ENCODE results near the gene TWNK.

The TWNK gene

GRCh38 chr10:101038484-101038883 is 51.1 kb downstream of the TWNK start:
- H3K4me3 ChIP-seq (ENCODE audit: low read depth in 1 of 2, low read length in 1 of 2), result no peak overlapping the region
- H3K27me3 ChIP-seq, result peaks cover 61% of the 10 kb centered on the region
- peaks cover 11 to 13% of the 10 kb centered on the region in 2 experiments for H3K4me1 ChIP-seq (ENCODE audit: control insufficient read depth in 1 of 2, insufficient read depth in 1 of 2, low read depth in 1 of 2, low read length in 1 of 2)
- TF ChIP-seq CTCF (IDR thresholded peaks at IDR 0.05), result no peak
- H3K9me3 ChIP-seq, result no peaks in the 10 kb centered on the region
- no peaks in the 10 kb centered on the region for H3K36me3 ChIP-seq
- no peak overlapping the region for H3K27ac ChIP-seq

GRCh38 chr10:101040061-101040460 is 52.7 kb downstream of the TWNK start:
- peaks cover 60% of the 10 kb centered on the region for H3K27me3 ChIP-seq
- H3K27ac ChIP-seq, result no peak overlapping the region
- H3K9me3 ChIP-seq, result no peaks in the 10 kb centered on the region
- no peaks in the 10 kb centered on the region for H3K36me3 ChIP-seq
- H3K4me3 ChIP-seq (ENCODE audit: low read depth in 1 of 2, low read length in 1 of 2), result no peak overlapping the region
- no peak for TF ChIP-seq CTCF (IDR thresholded peaks at IDR 0.05)
- H3K4me1 ChIP-seq (ENCODE audit: control insufficient read depth in 1 of 2, insufficient read depth in 1 of 2, low read depth in 1 of 2, low read length in 1 of 2), result peaks cover 12 to 13% of the 10 kb centered on the region in 2 experiments

- peaks cover 60% of the 10 kb centered on the region for H3K27me3 ChIP-seq
- no peaks in the 10 kb centered on the region for H3K36me3 ChIP-seq
- no peak overlapping the region for H3K4me3 ChIP-seq (ENCODE audit: low read depth in 1 of 2, low read length in 1 of 2)
- H3K27ac ChIP-seq, result no peak overlapping the region
- no peak for TF ChIP-seq CTCF (IDR thresholded peaks at IDR 0.05)
- no peaks in the 10 kb centered on the region for H3K9me3 ChIP-seq
- H3K4me1 ChIP-seq (ENCODE audit: control insufficient read depth in 1 of 2, insufficient read depth in 1 of 2, low read depth in 1 of 2, low read length in 1 of 2), result peaks cover 12 to 13% of the 10 kb centered on the region in 2 experiments
These were observed 53.5 kb downstream of the TWNK start for GRCh38 chr10:101040851-101041250.

GRCh38 chr10:101041252-101041761 is 54.0 kb downstream of the TWNK start:
- H3K27me3 ChIP-seq, result peaks cover 60% of the 10 kb centered on the region
- H3K4me3 ChIP-seq (ENCODE audit: low read depth in 1 of 2, low read length in 1 of 2), result no peak overlapping the region
- H3K4me1 ChIP-seq (ENCODE audit: control insufficient read depth in 1 of 2, insufficient read depth in 1 of 2, low read depth in 1 of 2, low read length in 1 of 2), result peaks cover 12 to 13% of the 10 kb centered on the region in 2 experiments
- H3K27ac ChIP-seq, result no peak overlapping the region
- peak; percentile 75 for TF ChIP-seq CTCF (IDR thresholded peaks at IDR 0.05)
- H3K36me3 ChIP-seq, result no peaks in the 10 kb centered on the region
- no peaks in the 10 kb centered on the region for H3K9me3 ChIP-seq

GRCh38 chr10:101042118-101042517 is 54.8 kb downstream of the TWNK start:
- Histone ChIP-seq H3K9me3 (no peaks in the 10 kb centered on the region), H3K27ac (peak overlapping the region; percentile 38), H3K4me1 (ENCODE audit: control insufficient read depth in 1 of 2, insufficient read depth in 1 of 2, low read depth in 1 of 2, low read length in 1 of 2) (peaks cover 12 to 13% of the 10 kb centered on the region in 2 experiments), H3K27me3 (peaks cover 63% of the 10 kb centered on the region), H3K36me3 (no peaks in the 10 kb centered on the region), H3K4me3 (ENCODE audit: low read depth in 1 of 2, low read length in 1 of 2) (peak overlapping the region; percentile 67 to 76)
- TF ChIP-seq CTCF (IDR thresholded peaks at IDR 0.05), result no peak

All from neutrophil (primary cell).